GM12892 (cell line): ENCODE data around the gene ST8SIA2.

Experiments
- POLR2A ChIP-seq: IDR thresholded peaks from 2 replicates; pipeline ENCODE4 v1.6.1; 2011; ENCODE audit warnings: low read depth, low read length, control low read depth
- TAF1 ChIP-seq: IDR thresholded peaks from 2 replicates; pipeline ENCODE4 v1.6.1; 2011; ENCODE audit warnings: low read depth, mild to moderate bottlenecking, control low read depth, low read length, borderline replicate concordance

DNA sequence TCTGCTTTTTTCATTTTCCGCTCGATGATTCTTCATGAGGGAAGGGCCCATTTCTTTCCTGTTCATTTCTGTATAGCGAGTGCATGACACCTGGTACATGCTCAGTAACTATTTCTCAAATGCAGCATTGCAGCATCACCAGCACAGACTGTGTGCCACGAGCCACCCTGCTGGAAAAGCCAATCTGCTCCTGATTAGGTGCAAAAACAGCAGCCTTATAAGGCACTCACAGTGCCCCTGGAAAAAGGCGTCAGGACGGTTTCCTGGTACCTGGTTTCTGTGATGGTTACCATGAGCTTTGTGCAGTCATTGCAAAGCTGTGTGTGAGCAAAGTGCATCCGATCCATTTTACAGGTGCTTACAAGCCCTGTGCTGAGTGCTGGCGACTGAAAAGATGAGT is 15.8 kb downstream of the ST8SIA2 start:
- no peak for TF ChIP-seq POLR2A
- TF ChIP-seq TAF1, result no peak
